ENCODE data around the gene ALCAM.
"Not testable (repeated sequence)": the region's sequence is repeated elsewhere in the genome, so short reads cannot be mapped to it uniquely, and the experiment has no call there.

Gene ALCAM

DNA sequence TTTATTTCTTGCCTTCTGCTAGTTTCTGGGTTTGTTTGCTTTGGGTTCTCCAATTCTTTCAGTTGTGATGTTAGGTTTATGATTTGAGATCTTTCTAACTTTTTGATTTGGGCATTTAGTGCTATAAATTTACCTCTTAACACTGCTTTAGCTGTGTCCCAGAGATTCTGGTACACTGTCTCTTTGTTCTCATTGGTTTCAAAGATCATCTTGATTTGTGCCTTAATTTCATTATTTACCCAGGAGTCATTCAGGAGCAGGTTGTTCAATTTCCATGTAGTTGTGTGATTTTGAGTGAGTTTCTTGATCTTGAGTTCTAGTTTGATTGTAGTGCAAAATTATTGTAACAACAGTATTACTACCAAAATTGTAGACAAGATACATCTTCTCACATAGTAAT is 25.9 kb downstream of the ALCAM start:
- DNase-seq: not testable (repeated sequence)

DNA sequence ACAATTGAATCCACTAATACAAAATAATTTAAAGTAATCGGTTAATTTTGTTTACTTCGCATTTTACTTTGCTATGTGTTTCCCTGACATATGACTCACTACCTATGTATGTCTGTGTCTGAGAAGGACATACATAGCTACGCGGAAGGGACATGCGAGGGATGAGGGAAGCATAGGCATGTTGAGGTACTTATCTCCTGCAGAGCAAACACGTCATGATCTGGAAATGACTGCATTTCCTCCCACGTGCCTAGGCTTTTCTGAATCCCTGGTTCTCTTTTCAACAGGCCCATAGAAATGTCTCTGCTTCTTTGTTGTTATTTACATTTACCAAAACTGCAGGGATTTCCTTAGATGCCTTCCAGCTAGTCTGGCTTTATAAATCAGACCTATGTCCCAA is 27.5 kb downstream of the ALCAM start:
- DNase-seq: no peak

DNA sequence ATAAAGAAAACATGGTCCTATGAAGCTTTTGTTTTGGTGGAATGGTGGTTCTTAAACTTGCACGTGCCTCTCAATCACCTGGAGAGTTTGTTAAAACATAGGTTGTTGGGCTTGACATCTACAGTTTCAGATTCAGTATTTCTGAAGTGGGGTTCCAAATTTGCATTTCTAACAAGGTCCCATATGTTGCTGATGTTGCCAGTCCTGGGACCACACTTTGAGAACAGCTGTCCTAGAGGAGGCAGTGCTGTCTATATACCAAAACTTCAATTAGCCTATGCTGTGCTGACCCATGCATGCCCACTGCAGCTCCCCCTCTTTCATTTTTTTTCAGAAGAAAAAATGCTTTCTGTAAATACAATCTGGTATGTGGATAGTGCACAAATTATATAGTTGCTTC is 31.3 kb downstream of the ALCAM start:
- DNase-seq: no peak

DNA sequence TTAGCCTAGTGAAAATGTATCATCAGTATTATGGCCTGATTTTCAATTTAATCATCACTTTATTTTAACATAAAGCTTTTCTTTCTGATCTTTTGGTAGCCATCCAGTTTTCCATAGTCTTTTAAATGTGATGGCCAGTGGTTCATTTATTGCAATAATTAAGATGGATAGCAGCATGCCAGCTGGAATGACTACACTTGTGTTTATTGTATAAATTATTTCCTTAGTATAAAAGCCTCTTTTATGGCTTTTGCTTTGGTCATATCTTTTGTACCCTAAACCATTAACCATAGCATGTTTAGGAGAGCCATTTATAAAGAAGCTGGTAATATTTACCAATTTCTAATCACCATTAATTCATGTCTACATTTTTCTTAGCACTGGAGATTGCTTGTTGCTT is 31.7 kb downstream of the ALCAM start:
- DNase-seq: no peak

DNA sequence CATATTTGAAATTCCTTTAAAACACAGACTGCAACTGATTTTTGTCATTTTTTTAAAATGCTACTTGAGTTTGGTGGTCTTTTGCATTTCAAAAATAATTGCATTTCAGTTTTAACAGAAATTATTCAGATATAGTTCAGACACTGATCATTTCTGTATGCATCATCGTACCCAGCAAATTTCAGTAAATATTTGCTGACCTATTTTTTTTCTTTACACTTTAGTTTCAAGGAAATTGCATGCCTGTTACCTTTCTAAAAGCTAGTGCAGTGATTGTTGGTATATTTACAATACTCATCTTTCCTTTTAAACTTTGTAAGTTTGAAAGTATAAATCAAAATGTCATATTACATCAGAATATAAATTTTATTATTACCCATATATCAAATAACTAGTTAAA is 32.4 kb downstream of the ALCAM start:
- no peak for DNase-seq

DNA sequence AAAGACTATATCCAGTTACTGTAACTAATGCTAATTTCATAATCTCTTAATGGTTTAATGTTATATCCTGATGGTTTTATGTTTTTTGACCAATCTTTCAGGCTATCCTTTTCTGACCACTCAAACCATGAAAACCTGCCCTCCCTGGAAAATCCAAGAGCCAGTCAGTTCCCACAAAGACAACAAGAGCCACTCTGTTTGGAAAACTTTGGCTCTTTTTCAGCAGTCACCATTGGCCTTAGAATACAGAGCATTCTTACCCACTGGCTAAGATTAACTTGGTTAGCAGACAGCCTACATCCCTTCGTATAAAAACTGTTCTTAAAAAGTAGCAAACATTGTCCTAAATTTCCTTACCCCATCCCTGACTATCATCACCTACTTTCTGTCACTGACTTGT is 32.9 kb downstream of the ALCAM start:
- DNase-seq: no peak

DNA sequence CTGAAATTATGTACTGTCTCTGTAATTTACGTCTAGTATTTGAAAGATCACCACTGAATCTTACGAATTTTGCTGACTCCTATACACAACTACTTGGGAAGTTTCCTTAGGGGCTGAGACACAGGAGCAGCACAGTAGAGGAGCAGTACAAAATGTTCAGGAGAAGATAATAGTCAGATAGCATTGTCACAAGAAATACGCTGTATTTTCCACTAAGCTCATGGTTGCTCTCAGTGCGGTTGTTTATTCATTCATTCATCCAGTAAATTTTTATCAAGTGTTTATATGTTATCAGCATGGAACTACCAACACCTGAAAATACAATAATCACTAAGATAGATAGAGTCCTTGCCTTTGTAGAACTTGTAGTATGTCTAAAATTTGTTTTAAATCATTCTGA is 34.5 kb downstream of the ALCAM start:
- no peak for DNase-seq

DNA sequence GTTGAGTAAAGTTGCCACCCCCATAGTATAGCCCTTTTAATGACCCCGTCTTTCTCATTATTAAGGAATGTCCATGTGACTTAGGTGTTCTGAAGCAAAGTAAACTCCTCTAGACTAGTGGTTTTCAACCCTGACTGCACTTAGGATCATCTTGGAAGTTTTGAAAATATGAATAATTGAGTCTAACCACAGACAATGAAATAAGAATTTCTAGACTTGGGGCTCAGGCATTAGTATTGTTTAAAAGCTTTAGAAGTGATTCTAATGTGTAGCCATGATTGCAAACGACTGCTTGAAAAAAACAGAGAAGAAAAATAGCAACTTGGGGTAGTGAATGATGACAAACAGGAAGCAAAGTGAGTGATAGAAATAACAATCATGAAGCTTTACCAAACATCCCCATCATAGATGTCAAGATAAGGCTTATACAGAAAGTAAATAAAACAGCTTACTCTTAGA is 35.0 kb downstream of the ALCAM start:
- DNase-seq: no peak

DNA sequence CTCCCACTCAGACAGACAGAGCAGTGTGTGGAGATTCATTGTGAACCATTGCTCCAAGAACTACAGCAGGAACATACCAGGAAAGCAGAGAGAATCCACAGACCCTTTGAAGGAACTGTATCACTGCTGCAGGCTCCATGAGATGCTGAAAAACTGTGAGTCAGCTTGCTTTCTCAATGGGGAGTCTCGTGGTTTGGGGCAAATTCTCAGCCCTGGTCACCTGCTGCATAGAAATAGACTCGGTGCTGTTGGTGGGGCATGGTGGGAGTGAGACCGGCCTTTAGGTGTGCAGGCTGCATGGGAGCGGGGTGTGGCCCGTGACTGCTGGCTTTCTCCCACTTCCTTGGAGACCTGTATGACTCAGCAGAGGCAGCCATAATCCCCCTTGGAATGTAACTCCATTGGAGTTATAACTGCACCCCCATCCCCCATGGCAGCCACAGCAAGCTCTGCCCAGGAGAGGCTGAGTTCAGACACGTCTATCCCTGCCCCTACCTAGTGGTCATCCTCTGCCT is 35.6 kb downstream of the ALCAM start:
- DNase-seq: no peak

DNA sequence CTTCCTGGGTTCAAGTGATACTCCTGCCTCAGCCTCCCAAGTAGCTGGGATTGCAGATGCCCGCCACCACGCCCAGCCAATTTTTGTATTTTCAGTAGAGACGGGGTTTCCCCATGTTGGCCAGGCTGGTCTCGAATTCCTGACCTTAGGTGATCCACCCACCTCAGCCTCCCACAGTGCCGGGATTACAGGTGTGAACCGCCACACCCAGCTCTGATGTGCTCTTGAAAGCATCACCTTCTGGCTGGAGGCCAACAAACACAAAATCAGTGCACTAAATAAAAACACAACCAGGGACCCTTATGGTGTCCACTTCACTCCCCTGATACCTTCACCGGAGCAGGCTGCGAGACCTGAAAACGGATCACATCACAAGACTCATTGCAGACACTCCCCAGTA is 36.3 kb downstream of the ALCAM start:
- DNase-seq: not testable (repeated sequence)

DNA sequence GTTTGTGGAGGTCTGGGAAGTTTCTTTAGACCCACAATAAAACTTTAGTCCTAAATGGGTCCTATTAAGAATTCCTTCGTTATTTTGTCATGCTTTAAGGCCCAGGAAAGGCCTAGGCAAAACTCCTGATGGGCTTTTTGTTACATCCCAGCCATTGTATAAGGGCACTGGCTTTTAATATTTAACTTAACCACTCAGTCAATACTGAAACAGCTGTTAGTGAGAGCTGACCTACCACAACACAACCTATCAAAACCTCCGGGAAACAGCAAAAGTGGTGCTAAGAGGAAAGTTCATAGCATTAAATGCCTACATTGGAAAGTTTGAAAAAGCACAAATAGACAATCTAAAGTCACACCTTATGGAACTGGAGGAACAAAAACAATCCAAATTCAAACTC is 39.6 kb downstream of the ALCAM start:
- DNase-seq: no peak

DNA sequence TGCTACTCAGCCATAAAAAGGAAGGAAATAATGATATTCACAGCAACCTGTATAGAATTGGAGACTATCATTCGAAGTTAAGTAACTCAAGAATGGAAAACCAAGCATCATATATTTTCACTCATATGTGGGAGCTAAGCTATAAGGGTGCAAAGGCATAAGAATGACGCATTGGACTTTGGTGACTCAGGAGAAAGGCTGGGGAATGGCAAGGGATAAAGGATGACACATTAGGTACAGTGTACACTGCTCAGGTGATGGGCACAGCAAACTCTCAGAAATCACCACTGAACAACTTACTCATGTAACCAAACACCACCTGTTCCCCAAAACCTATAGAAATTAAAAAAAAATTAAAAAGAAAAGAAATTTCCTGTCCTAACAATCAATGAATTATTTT is 42.7 kb downstream of the ALCAM start:
- no peak for DNase-seq

DNA sequence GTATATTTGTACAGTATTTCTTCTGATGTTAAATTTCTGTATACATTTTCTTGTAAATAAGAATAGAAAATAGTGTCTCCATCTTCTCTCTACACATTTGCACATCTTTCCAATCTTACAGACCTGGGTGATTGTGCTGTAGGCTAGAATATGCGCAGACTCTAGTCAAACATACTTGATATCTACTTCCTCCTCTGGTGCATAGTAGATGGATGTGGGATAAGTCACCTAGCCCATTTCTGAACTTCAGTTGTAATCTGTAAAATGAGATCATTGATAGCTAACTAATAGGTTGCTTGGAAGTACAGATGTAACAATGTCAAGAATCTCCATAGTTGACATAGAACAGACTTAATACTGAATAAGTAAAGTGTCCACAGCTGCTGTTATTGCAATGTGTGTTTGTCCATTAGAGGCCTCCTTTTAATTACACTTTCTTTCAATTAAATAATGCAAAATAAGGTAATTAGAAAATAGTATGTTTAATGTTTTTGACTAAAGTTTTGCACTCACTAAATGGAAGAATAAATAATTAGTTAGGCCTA is 46.7 kb downstream of the ALCAM start:
- DNase-seq: no peak

DNA sequence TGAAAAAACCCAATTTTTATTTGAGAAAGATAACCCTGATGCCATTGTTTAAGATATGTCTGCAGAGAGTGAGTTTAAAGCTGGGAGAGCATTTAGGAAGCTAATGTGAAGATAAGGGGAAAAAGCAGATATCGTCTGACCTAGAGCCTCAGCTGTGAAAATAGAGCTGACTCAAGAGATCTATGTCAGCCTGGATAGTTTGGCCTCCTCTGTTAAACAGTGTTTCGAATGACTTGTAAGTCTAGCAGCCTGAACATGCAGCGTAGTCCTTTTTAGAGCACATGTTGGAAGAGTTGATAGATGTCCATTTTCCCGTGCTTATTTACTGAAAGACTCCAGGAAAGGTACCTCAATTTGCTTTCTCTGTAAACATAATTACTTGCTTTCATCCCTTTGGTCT is 48.1 kb downstream of the ALCAM start:
- DNase-seq: no peak

DNA sequence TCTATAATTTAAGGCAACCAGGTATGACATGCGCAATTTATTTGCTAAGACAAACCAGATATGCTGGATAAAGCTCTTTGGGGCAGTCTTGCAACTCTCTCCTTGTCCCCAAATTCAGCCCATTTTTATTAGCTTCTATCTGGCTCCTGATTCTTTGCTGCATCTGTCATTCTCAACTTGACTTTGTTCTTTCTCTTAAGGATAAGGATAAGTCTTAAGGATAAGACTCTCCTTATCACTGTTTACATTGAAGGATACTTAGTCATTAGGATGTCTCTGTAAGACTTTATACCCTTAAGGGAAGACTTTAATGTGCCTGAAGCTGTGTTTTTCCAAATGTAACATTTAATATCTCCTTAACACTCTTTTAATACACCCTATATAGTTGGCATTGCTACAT is 49.2 kb downstream of the ALCAM start:
- DNase-seq: no peak

DNA sequence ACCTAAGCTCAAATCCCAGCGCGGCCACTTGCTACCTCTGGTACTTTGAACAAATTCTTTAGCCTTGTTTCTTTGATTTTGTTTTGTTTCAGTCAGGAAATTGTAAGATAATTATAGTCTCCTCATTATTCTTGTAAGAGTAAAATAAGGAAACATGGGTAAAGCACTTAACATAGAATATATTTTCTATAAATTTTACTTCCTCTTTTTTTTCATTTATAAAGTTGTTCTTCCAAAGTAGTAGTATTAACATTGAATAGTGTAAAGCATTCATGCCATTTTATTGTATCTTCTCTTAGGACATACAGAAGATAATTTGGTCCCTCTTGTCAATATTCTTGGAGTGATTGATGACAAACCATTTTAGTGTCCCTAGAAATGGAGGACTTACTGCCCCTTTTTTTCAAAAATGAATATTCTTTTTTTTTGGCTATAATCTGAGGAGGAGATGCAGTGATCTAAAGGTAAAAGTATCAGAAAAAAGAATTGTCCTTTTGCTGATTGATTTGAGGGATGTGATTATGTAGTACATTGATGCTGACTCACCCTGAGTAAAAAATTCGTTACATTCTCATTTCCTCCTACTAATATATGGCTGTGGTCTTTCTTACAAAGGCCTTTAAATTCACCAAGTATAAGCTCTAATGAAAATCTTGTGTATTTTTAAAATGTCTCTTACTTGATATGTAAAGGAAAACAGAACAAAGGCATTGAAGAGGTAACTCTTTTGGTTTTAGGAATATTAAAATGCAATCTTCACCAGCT is 51.0 kb downstream of the ALCAM start:
- peak; percentile 23 for DNase-seq

DNA sequence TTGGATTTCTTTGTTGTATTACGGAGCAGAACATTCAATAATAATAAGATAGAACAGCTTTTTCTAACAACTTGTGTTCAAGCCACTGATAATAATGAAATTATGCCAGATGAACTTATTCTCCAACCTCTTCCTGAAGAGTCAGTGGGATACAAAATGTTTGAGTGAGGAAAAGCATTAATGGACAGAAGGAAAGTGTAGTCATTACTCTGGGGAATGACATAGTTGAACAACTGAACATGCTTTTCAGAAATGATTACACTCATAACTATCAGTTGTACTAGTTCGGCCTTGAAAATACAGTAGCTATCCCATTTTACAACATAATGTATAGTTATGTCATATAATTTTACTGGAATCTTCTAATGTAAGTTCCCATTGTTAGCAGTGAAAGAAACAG is 55.9 kb downstream of the ALCAM start:
- DNase-seq: no peak

DNA sequence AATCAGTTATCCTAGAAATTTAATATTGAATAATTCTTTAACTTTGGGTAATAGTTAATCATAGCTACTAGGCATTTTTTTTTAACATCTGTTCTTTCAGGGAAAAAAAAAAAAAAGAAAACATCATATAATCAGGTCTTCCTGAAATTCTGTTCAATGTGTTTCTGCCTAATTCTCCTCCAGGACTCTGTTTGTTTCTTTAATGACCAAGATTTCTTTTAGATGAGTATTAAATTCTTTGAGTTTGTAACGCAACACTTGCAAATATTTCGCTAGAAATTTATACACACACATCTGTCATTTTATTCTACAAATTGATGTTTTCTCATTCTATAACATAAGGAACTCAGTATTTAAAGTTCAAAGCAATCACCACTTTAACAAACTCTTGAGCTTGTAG is 56.7 kb downstream of the ALCAM start:
- DNase-seq: no peak

DNA sequence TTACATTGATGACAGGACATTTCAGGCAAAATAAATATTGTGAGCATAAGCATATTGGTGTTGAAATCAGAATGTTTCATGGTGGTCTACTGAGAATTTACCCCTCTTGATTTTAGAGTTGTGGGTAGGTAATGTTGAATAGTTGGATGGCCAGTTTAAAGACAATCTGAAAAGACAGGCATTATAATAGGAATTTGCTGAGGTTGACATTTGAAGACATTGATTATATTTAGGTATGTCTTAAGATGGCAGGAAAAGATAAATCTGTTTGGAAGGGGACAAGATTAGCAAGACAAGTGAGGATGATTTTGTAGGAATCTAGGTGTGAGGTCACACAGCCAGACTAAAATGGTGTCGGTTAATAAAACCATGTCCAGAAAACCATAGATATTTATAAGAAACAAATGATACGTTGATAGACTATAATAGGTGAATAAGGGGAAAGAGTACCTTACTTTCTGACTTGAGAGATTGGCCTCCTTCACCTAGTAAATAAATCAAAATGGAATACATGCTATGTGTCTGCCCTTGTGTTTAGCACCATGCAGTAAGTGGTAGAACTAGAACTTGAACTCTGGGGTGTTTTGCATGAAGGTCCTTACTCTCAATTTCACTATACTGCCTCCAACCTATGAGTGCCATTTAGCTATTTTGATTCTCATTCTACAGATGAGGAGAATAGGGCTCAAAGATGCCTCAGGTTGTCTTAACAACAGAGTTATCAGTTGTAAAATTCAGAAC is 57.9 kb downstream of the ALCAM start:
- DNase-seq: no peak

DNA sequence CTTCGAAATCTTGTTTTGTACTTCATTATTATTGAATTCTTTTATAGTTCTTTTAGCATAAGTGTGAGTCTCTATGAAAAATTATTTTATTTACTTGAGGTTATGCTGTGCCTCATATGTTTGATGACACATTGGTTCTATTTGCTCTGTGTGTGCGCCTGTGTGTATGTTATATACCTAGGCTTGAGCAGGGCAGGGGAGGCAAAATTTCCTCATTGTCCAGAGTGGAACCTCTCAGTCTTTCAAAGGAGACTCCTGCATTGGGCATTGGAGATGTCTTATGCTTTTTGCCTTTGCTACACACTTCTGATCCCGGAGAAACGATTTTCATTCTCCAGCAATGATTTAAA is 58.4 kb downstream of the ALCAM start:
- DNase-seq: no peak

DNA sequence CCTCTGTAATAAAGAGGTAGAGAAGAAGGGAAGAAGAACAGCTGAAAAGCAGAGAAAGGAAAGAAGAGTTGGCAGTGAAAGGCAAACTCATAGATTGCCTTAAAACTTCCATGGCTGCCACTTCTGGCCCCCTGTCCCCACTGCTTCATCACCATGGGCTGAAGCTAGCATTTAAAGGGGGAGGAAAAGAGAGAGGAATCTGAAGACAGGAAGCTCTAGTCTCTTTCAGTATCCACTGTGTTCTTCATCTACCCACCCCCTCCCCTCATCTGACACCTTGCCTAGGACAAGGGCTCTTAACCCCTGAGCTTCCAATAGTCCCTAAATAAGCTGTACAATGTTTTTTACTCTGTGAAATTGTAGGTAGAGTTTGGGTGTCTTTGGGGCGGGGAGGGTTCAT is 60.6 kb downstream of the ALCAM start:
- no peak for DNase-seq

DNA sequence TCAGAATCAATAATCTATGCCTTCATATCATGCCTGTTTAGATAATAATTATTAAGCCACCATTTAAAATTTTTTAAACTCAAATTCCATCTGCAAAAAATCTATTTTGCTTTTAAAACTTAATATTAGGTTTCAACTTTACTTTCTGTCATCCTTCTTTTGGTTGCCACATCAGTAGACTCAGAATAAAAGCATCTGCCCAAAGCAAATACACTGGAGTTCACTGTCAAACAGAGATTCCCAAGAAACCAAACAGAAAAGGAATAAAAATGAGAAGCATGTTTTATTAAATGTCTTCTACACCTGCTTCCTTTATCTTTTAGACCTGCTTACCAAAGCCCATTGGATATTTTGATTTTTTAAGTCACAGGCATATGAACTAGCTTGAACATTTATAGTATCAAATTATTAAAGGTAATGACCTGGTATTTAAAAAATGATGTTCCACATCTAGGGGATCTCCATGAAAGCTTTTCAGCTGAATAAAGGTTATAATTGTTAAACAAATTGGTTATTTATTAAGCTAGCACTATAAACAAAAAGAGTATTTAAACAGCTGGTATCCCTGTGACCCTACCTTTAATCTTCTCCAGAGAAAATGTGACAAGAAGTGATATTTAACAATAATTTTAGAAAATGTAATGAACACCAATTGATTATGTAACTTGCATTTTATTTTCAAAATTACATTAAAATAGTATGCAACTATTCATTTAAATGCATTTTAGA is 62.5 kb downstream of the ALCAM start:
- no peak for DNase-seq

DNA sequence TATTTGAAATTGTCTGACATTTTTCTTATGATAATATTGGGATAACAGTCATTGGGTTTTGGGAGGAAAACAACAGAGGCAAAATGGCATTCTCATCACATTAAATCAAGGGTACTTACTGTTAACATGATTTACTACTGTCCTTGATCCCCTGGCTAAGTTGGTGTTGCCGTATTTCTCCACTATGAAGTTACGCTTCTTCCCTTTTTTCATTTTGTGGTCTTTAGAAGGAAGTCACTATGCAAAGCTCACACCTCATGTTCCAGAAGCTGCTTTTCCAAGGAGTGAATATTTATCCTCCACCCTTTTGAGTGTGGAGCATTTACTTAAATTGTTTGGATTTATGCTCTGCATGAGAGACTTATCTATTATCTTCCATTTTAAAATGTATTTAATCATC is 63.7 kb downstream of the ALCAM start:
- DNase-seq: no peak

DNA sequence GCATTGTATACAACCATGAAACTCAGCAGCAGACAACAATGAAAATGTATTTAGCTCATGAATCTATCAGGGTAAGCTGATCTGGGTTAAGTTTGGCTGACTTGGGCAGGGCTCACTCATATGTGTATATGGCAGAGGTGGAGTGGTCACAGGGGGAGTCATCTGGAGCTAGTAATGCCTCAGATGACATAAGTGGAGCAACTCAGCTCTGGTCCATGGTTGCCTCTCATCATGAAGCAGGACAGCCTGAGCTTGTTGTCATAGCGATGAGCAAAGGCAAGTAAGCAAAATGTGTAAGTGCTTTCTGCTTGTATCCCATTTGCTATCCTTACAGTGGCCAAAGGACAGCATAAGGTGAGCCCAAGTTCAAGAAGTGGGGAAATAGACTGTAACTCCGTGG is 64.5 kb downstream of the ALCAM start:
- peak; percentile 19 for DNase-seq

Measured in suppressor macrophage treated with lipopolysaccharide for 4 hours (primary cell).